NCI-H226 (cell line): ENCODE data around the gene THAP5.
"Not testable (repeated sequence)": the region's sequence is repeated elsewhere in the genome, so short reads cannot be mapped to it uniquely, and the experiment has no call there.

ENCODE experiments used
- DNase-seq: peaks from one replicate; pipeline ENCODE4 v3.0.0-alpha.2; 2015

Gene THAP5

GRCh38 chr7:108584211-108584610, 14.7 kb upstream of the THAP5 start:
- no peak for DNase-seq

GRCh38 chr7:108581655-108582491, 12.4 kb upstream of the THAP5 start:
- no peak for DNase-seq

- DNase-seq = no peak
Measured at GRCh38 chr7:108580298-108580697, 10.8 kb upstream of the THAP5 start.

GRCh38 chr7:108578937-108579336, 9.4 kb upstream of the THAP5 start:
- DNase-seq = no peak

- DNase-seq = no peak
Measured at GRCh38 chr7:108576116-108576515, 6.6 kb upstream of the THAP5 start.

- no peak for DNase-seq
Measured at GRCh38 chr7:108575156-108575555, 5.7 kb upstream of the THAP5 start.

- DNase-seq = no peak
Measured at GRCh38 chr7:108572480-108572879, 3.0 kb upstream of the THAP5 start.

GRCh38 chr7:108570146-108570755, 745 bp upstream of the THAP5 start:
- DNase-seq = peak; percentile 29

- DNase-seq = no peak
Measured at GRCh38 chr7:108568801-108569380, 615 bp downstream of the THAP5 start.

GRCh38 chr7:108565987-108566386, 3.5 kb downstream of the THAP5 start:
- DNase-seq = no peak

GRCh38 chr7:108561047-108561619, 8.4 kb downstream of the THAP5 start:
- no peak for DNase-seq

GRCh38 chr7:108559253-108559652, 10.3 kb downstream of the THAP5 start:
- no peak for DNase-seq

- no peak for DNase-seq
Measured at GRCh38 chr7:108557617-108558016, 11.9 kb downstream of the THAP5 start.

GRCh38 chr7:108557191-108557590, 12.3 kb downstream of the THAP5 start:
- DNase-seq = no peak

GRCh38 chr7:108556665-108557064, 12.8 kb downstream of the THAP5 start:
- not testable (repeated sequence) for DNase-seq

GRCh38 chr7:108548141-108548896, 21.2 kb downstream of the THAP5 start:
- DNase-seq = not testable (repeated sequence)

GRCh38 chr7:108541478-108541877, 28.0 kb downstream of the THAP5 start:
- DNase-seq = no peak

- DNase-seq = not testable (repeated sequence)
Measured at GRCh38 chr7:108538685-108539084, 30.8 kb downstream of the THAP5 start.

GRCh38 chr7:108538236-108538635, 31.3 kb downstream of the THAP5 start:
- DNase-seq = not testable (repeated sequence)

- DNase-seq = no peak
Measured at GRCh38 chr7:108537229-108537628, 32.3 kb downstream of the THAP5 start.

- no peak for DNase-seq
Measured at GRCh38 chr7:108535744-108536143, 33.8 kb downstream of the THAP5 start.

GRCh38 chr7:108535257-108535656, 34.2 kb downstream of the THAP5 start:
- DNase-seq = no peak

- DNase-seq = no peak
Measured at GRCh38 chr7:108533712-108534111, 35.8 kb downstream of the THAP5 start.
